Epithelial cell of esophagus (primary cell): Measurements from ENCODE around the gene TALDO1.

ENCODE experiments used
- DNase-seq: peaks from one replicate; pipeline ENCODE4 v3.0.0; 2010; ENCODE audit warnings: low read depth
- H3K4me3 ChIP-seq: 2 replicates; pipeline ENCODE4 v1.5.1; 2011; ENCODE audit warnings: mild to moderate bottlenecking, low read length, control low read depth
- CTCF ChIP-seq: IDR thresholded peaks from 2 replicates; pipeline ENCODE4 v1.5.1; 2011; ENCODE audit warnings: low read depth, mild to moderate bottlenecking, low read length, control low read depth, inconsistent platforms; ENCODE audit not compliant: insufficient read depth; ENCODE audit errors: missing control alignments

TALDO1 gene

GRCh38 chr11:786235-787083, 39.2 kb downstream of the TALDO1 start:
- DNase-seq = no peak
- H3K4me3 ChIP-seq = no peak overlapping the region
- no peak for TF ChIP-seq CTCF

- TF ChIP-seq CTCF = no peak
- H3K4me3 ChIP-seq = no peak overlapping the region
These were observed 39.9 kb downstream of the TALDO1 start for GRCh38 chr11:787084-787675.

GRCh38 chr11:788009-788640, 40.9 kb downstream of the TALDO1 start:
- no peak for DNase-seq
- H3K4me3 ChIP-seq = no peak overlapping the region
- no peak for TF ChIP-seq CTCF

More at GRCh38 chr11:787084-787675, 39.9 kb downstream of the TALDO1 start:
- no peak for DNase-seq

- H3K4me3 ChIP-seq = no peak overlapping the region
- no peak for TF ChIP-seq CTCF
These were observed 42.0 kb downstream of the TALDO1 start for GRCh38 chr11:788953-789940.

GRCh38 chr11:789943-790342, 42.7 kb downstream of the TALDO1 start, which contains the start of gene CEND1:
CEND1 (minus strand) TSS chr11:790090; CDS start chr11:788576, 1,514 bp downstream.
- peak; percentile 44 for DNase-seq

More at GRCh38 chr11:788953-789940, 42.0 kb downstream of the TALDO1 start:
- DNase-seq = no peak

More at GRCh38 chr11:789943-790342, 42.7 kb downstream of the TALDO1 start, which contains the start of gene CEND1:
- no peak within 1 kb of the TSS for H3K4me3 ChIP-seq
- TF ChIP-seq CTCF = no peak
